A549 (cell line): ENCODE results near the gene DNAJB4. TPM values are rescaled to one million over a fixed set of nuclear protein-coding genes. Genes with fewer than 3 reads are reported as not detected.
A peak's percentile ranks its signal among the peaks of the same experiment; 100 is the strongest.

ENCODE experiments used
- ATAC-seq, 2 experiments: fragments of 200-7000 bp in 1 of 2; fragments of >200 bp in 1 of 2; cut with Nextera tagmentation in 1 of 2; cut with Tn5 transposase in 1 of 2; 3 replicates each; pipeline versions ENCODE4 v1.8.0 to v1.9.1; 2018 to 2020; ENCODE audit warnings: mild to moderate bottlenecking in 1 of 2, moderate library complexity in 1 of 2
- CTCF ChIA-PET: fragments of 300-600 bp; sonication (Branson Sonifier 250); formaldehyde crosslinking; extraction: SDS; loops from one replicate; lab custom pipeline; 2021; ENCODE audit warnings: antibody characterized with exemption, inconsistent platforms; lab: Yijun Ruan, JAX
- POLR2A ChIA-PET: fragments of 350-600 bp; formaldehyde crosslinking; extraction: SDS; loops from one replicate; lab custom pipeline; 2021; ENCODE audit warnings: antibody characterized with exemption, inconsistent platforms; lab: Yijun Ruan, JAX
- DNase-seq, 2 experiments: peaks; one replicate each; pipeline versions ENCODE4 v3.0.0 to v3.0.0-alpha.2; 2011 to 2016; ENCODE audit warnings: low read depth in 1 of 2, low spot score in 1 of 2
- FAIRE-seq: peaks from 2 replicates; lab custom pipeline; 2011; peaks lifted over from hg19 to GRCh38; lab: Jason Lieb, UNC
- H3K27ac ChIP-seq, 2 experiments: fragments of >200 bp; sonication (Bioruptor Twin); formaldehyde crosslinking; 3 replicates each; pipeline ENCODE4 v1.5.1; 2016 to 2017
- H3K4me1 ChIP-seq: fragments of >200 bp; sonication (Bioruptor Twin); formaldehyde crosslinking; 3 replicates; pipeline ENCODE4 v1.6.1; 2016
- H3K4me2 ChIP-seq: fragments of >200 bp; sonication (Bioruptor Twin); formaldehyde crosslinking; 3 replicates; pipeline ENCODE4 v1.6.1; 2016
- H3K4me3 ChIP-seq: fragments of >200 bp; sonication (Bioruptor Twin); formaldehyde crosslinking; 3 replicates; pipeline ENCODE4 v1.5.1; 2016
- H3K9me3 ChIP-seq: fragments of >200 bp; sonication (Bioruptor Twin); formaldehyde crosslinking; 3 replicates; pipeline ENCODE4 v1.6.1; 2016
- ATOH8 ChIP-seq: fragments of 250-450 bp; sonication (Bioruptor Pico); IDR thresholded peaks from 2 replicates; pipeline ENCODE4 v1.5.0; 2020; ENCODE audit warnings: low read depth, mild to moderate bottlenecking, moderate library complexity
- BCL3 ChIP-seq: fragments of >200 bp; sonication (Bioruptor Twin); formaldehyde crosslinking; IDR thresholded peaks from 3 replicates; pipeline ENCODE4 v1.6.1; 2016
- CBX2 ChIP-seq: fragments of 200-600 bp; sonication (generic); IDR thresholded peaks from 2 replicates; pipeline ENCODE4 v1.6.1; 2016; ENCODE audit warnings: low read depth, mild to moderate bottlenecking, borderline replicate concordance
- CBX8 ChIP-seq: fragments of 200-600 bp; sonication (generic); IDR thresholded peaks from 2 replicates; pipeline ENCODE4 v1.6.1; 2016
- CEBPB ChIP-seq, 2 experiments: fragments of >200 bp in 1 of 2; sonication (Bioruptor Twin) in 1 of 2; formaldehyde crosslinking in 1 of 2; IDR thresholded peaks; 2 replicates each; pipeline ENCODE4 v1.6.1; 2012 to 2016
- E2F6 ChIP-seq: IDR thresholded peaks from 2 replicates; pipeline ENCODE4 v1.6.1; 2012; ENCODE audit warnings: low read depth, borderline replicate concordance
- EHF ChIP-seq: fragments of 250-450 bp; sonication (Bioruptor Pico); IDR thresholded peaks from 2 replicates; pipeline ENCODE4 v1.5.0; 2020; ENCODE audit warnings: mild to moderate bottlenecking
- FOXS1 ChIP-seq: fragments of 250-450 bp; sonication (Bioruptor Pico); IDR thresholded peaks from 2 replicates; pipeline ENCODE4 v1.5.0; 2020; ENCODE audit warnings: mild to moderate bottlenecking, moderate library complexity
- HDAC2 ChIP-seq: fragments of 200-600 bp; sonication (generic); IDR thresholded peaks from 2 replicates; pipeline ENCODE4 v1.6.1; 2016
- HES2 ChIP-seq: fragments of >200 bp; sonication (Bioruptor Twin); formaldehyde crosslinking; IDR thresholded peaks from 2 replicates; pipeline ENCODE4 v1.6.1; 2016
- HOXB5 ChIP-seq: fragments of 250-450 bp; sonication (Bioruptor Pico); IDR thresholded peaks from 2 replicates; pipeline ENCODE4 v1.5.0; 2020; ENCODE audit warnings: mild to moderate bottlenecking, moderate library complexity
- MAZ ChIP-seq: fragments of 150-350 bp; IDR thresholded peaks from 2 replicates; pipeline ENCODE4 v1.6.1; 2014; ENCODE audit warnings: antibody characterized with exemption, low read depth, low read length, borderline replicate concordance
- NPAS2 ChIP-seq: fragments of 250-450 bp; sonication (Bioruptor Pico); IDR thresholded peaks from 2 replicates; pipeline ENCODE4 v1.8.0; 2022; ENCODE audit warnings: mild to moderate bottlenecking, moderate library complexity, borderline replicate concordance
- PBX3 ChIP-seq: IDR thresholded peaks from 2 replicates; pipeline ENCODE4 v1.6.1; 2012
- POLR2A ChIP-seq: IDR thresholded peaks from 2 replicates; pipeline ENCODE4 v1.6.1; 2012; ENCODE audit warnings: mild to moderate bottlenecking, low read length
- RAD21 ChIP-seq, 2 experiments: fragments of >200 bp in 1 of 2; sonication (Bioruptor Twin) in 1 of 2; formaldehyde crosslinking in 1 of 2; IDR thresholded peaks in 1 of 2; conservative IDR thresholded peaks in 1 of 2; 2 replicates in 1 of 2; 3 replicates in 1 of 2; pipeline ENCODE4 v1.6.1; 2012 to 2018; ENCODE audit warnings: inconsistent platforms in 1 of 2
- RNF2 ChIP-seq: fragments of 200-600 bp; sonication (generic); IDR thresholded peaks from 2 replicates; pipeline ENCODE4 v1.6.1; 2016; ENCODE audit warnings: low read depth, mild to moderate bottlenecking, antibody characterized with exemption, moderate library complexity, borderline replicate concordance
- SMC3 ChIP-seq: fragments of >200 bp; sonication (Bioruptor Twin); formaldehyde crosslinking; IDR thresholded peaks from 3 replicates; pipeline ENCODE4 v1.6.1; 2018; ENCODE audit warnings: inconsistent platforms
- TFCP2L1 ChIP-seq: fragments of 250-450 bp; sonication (Bioruptor Pico); IDR thresholded peaks from 2 replicates; pipeline ENCODE4 v1.5.0; 2021; ENCODE audit warnings: mild to moderate bottlenecking
- ZC3H11A ChIP-seq: fragments of 450-650 bp; IDR thresholded peaks from 2 replicates; pipeline ENCODE4 v1.6.1; 2014; ENCODE audit warnings: antibody characterized with exemption, mild to moderate bottlenecking
- ZSCAN20 ChIP-seq: fragments of 250-450 bp; sonication (Bioruptor Pico); IDR thresholded peaks from 2 replicates; pipeline ENCODE4 v1.8.0; 2022; ENCODE audit warnings: mild to moderate bottlenecking, moderate library complexity
- WGBS: methylation state at CpG from one replicate; pipeline ENCODE4 v1.1.6; 2017; ENCODE audit errors: missing lambda C conversion rate; 5-methylcytosine and 5-hydroxymethylcytosine counted together
- polyA plus RNA-seq, 4 experiments: library from polyadenylated mRNA; depleted of rRNA in 3 of 4; stranded (reverse); fragments of >200 nt; fragmentation: RNase III in 1 of 4; extraction: RNeasy Plus Mini Kit Qiagen cat#74134 plus additional on column Dnase treatment in 1 of 4; gene quantifications; 2 replicates in 3 of 4; 3 replicates in 1 of 4; pipeline ENCODE4 v1.2.3, GENCODE V29; 2011 to 2017

Gene DNAJB4
- polyA plus RNA-seq, 2 of the 4 experiments (the other 2 are of a cell fraction) = 30.0 to 48.8 TPM

- TF ChIP-seq MAZ = no peak
- no peak for TF ChIP-seq FOXS1 (CRISPR knock-in tag)
- no peak for TF ChIP-seq ATOH8
- TF ChIP-seq ZSCAN20 (CRISPR knock-in tag) = no peak
- TF ChIP-seq HES2 = no peak
- TF ChIP-seq E2F6 = no peak
- TF ChIP-seq EHF (CRISPR knock-in tag) = no peak
- TF ChIP-seq, all 56 proteins: peak for 0
Observed at GRCh38 chr1:77966291-77966690, 38.4 kb upstream of the DNAJB4 start (continued).

- 70% methylated on average over 1 of the region's 1 CpG for WGBS
- Histone ChIP-seq H3K27ac (no peak overlapping the region), H3K4me1 (peaks cover 36% of the 10 kb centered on the region), H3K9me3 (no peaks in the 10 kb centered on the region), H3K4me3 (no peak overlapping the region), H3K4me2 (no peak overlapping the region)
- TF ChIP-seq RNF2 (no peak), RAD21 (conservative IDR thresholded peaks at IDR 0.05 in 1 of 2, IDR thresholded peaks at IDR 0.05 in 1 of 2) (no peak), TFCP2L1 (CRISPR knock-in tag) (no peak)
- POLR2A ChIA-PET = no interaction called here
- CTCF ChIA-PET = no interaction called here
- ATAC-seq = no peak
- no peak for FAIRE-seq
- no peak for DNase-seq
Observed at GRCh38 chr1:77970192-77970591, 34.5 kb upstream of the DNAJB4 start.

- no peaks in the 10 kb centered on the region for H3K9me3 ChIP-seq
- H3K4me1 ChIP-seq = peaks cover 40% of the 10 kb centered on the region
- DNase-seq (no peak), ATAC-seq (no peak), FAIRE-seq (no peak)
- ChIA-PET CTCF (no interaction called here), POLR2A (no interaction called here)
- H3K4me2 ChIP-seq = no peak overlapping the region
- H3K4me3 ChIP-seq = no peak overlapping the region
- TF ChIP-seq HES2 = no peak
- TF ChIP-seq NPAS2 (CRISPR knock-in tag) = no peak
- no peak for TF ChIP-seq SMC3
- TF ChIP-seq ZC3H11A = no peak
- no peak for TF ChIP-seq PBX3
- TF ChIP-seq HDAC2 = no peak
- TF ChIP-seq CBX8 = no peak
- no peak for TF ChIP-seq ATOH8
- no peak for TF ChIP-seq ZSCAN20 (CRISPR knock-in tag)
- no peak for TF ChIP-seq HOXB5 (CRISPR knock-in tag)
- no peak overlapping the region for H3K27ac ChIP-seq
- 90% methylated on average over 3 of the region's 3 CpGs for WGBS
Observed at GRCh38 chr1:77972080-77972479, 32.7 kb upstream of the DNAJB4 start.

GRCh38 chr1:77975386-77975785 is 29.4 kb upstream of the DNAJB4 start:
- CTCF ChIA-PET = interaction anchor here (1.0 to 4.5 kb wide), 4 partner anchors 9 to 139 kb away, joined by 4 to 28 read pairs (median 6); no protein-coding TSS in a partner anchor

More at GRCh38 chr1:77975386-77975785, 29.4 kb upstream of the DNAJB4 start:
- POLR2A ChIA-PET = interaction anchor here (0.7 to 2.0 kb wide), 3 partner anchors 10 to 134 kb away, joined by 3 to 10 read pairs (median 5); partner anchors contain the start of gene DNAJB4
- no peaks in the 10 kb centered on the region for H3K9me3 ChIP-seq
- peak overlapping the region; percentile 97 for H3K4me2 ChIP-seq
- WGBS = 20% methylated on average over 4 of the region's 4 CpGs
- TF ChIP-seq HDAC2 = no peak
- no peak for TF ChIP-seq POLR2A
- TF ChIP-seq BCL3 = no peak
- no peak for TF ChIP-seq CBX2
- TF ChIP-seq CEBPB (IDR thresholded peaks at IDR 0.05) = no peak
- TF ChIP-seq ZC3H11A = no peak
- no peak for FAIRE-seq
- H3K4me3 ChIP-seq = peak overlapping the region; percentile 71; the same call in 2 of the 3 replicates
- peaks cover 33% of the 10 kb centered on the region for H3K4me1 ChIP-seq
- no peak for ATAC-seq
- DNase-seq = no peak
- 0 out of 6 replicates have a peak overlapping the region, but pooled peaks of 1 of the 2 experiments have one; percentile 38 for H3K27ac ChIP-seq
